22Rv1 (cell line): Measurements from ENCODE around the gene CSF1.

Source experiments
- CTCF ChIP-seq: fragments of 450-650 bp; IDR thresholded peaks from 2 replicates; pipeline ENCODE4 v1.5.1; 2017; ENCODE audit warnings: mild to moderate bottlenecking
- ZFX ChIP-seq: fragments of 450-650 bp; IDR thresholded peaks from 2 replicates; pipeline ENCODE4 v1.6.1; 2017; ENCODE audit warnings: antibody characterized with exemption, borderline replicate concordance

- TF ChIP-seq CTCF = no peak
- TF ChIP-seq ZFX = no peak
Observed at GRCh38 chr1:109931911-109932636, 21.4 kb downstream of the CSF1 start.
